Measurements from ENCODE around the gene CDK19.
"Not testable (repeated sequence)": the region's sequence is repeated elsewhere in the genome, so short reads cannot be mapped to it uniquely, and the experiment has no call there.

CDK19 gene

GRCh38 chr6:110731196-110731595 is 84.1 kb downstream of the CDK19 start:
- H3K4me3 ChIP-seq, result no peak overlapping the region
- H3K36me3 ChIP-seq, result no peaks in the 10 kb centered on the region
- no peaks in the 10 kb centered on the region for H3K27me3 ChIP-seq
- no peaks in the 10 kb centered on the region for H3K4me1 ChIP-seq
- no peaks in the 10 kb centered on the region for H3K9me3 ChIP-seq
- intact Hi-C loops (cut with DNase I; ENCODE audit: low total_unique reads), result no loop called here
- no peak for TF ChIP-seq CTCF (IDR thresholded peaks at IDR 0.05)
- DNase-seq, result no peak
- no peak overlapping the region for H3K27ac ChIP-seq

- Histone ChIP-seq H3K36me3 (no peaks in the 10 kb centered on the region), H3K9me3 (no peaks in the 10 kb centered on the region), H3K27ac (no peak overlapping the region), H3K4me1 (no peaks in the 10 kb centered on the region), H3K27me3 (no peaks in the 10 kb centered on the region), H3K4me3 (no peak overlapping the region)
- intact Hi-C loops (cut with DNase I; ENCODE audit: low total_unique reads), result no loop called here
- TF ChIP-seq CTCF (IDR thresholded peaks at IDR 0.05), result no peak
- DNase-seq, result no peak
These were observed 86.8 kb downstream of the CDK19 start for GRCh38 chr6:110728501-110728900.

GRCh38 chr6:110723017-110723416 is 92.3 kb downstream of the CDK19 start:
- intact Hi-C loops (cut with DNase I; ENCODE audit: low total_unique reads), result no loop called here
- no peaks in the 10 kb centered on the region for H3K9me3 ChIP-seq
- no peak for TF ChIP-seq CTCF (IDR thresholded peaks at IDR 0.05)
- no peak overlapping the region for H3K4me3 ChIP-seq
- no peaks in the 10 kb centered on the region for H3K27me3 ChIP-seq
- DNase-seq, result no peak
- no peaks in the 10 kb centered on the region for H3K36me3 ChIP-seq
- H3K4me1 ChIP-seq, result no peaks in the 10 kb centered on the region
- H3K27ac ChIP-seq, result no peak overlapping the region

- Histone ChIP-seq H3K4me3 (no peak overlapping the region), H3K4me1 (no peaks in the 10 kb centered on the region), H3K27me3 (no peaks in the 10 kb centered on the region), H3K9me3 (no peaks in the 10 kb centered on the region), H3K27ac (no peak overlapping the region), H3K36me3 (no peaks in the 10 kb centered on the region)
- no peak for TF ChIP-seq CTCF (IDR thresholded peaks at IDR 0.05)
- DNase-seq, result no peak
- intact Hi-C loops (cut with DNase I; ENCODE audit: low total_unique reads), result no loop called here
These were observed 95.2 kb downstream of the CDK19 start for GRCh38 chr6:110720066-110720465.

- H3K27me3 ChIP-seq; H3K4me3 ChIP-seq; H3K36me3 ChIP-seq; DNase-seq; H3K27ac ChIP-seq; H3K4me1 ChIP-seq; H3K9me3 ChIP-seq; intact Hi-C loops (cut with DNase I; ENCODE audit: low total_unique reads): not testable (repeated sequence)
These were observed 95.7 kb downstream of the CDK19 start for GRCh38 chr6:110719601-110720000.

GRCh38 chr6:110714143-110714542 is 101.1 kb downstream of the CDK19 start:
- no peak overlapping the region for H3K4me3 ChIP-seq
- TF ChIP-seq CTCF (IDR thresholded peaks at IDR 0.05), result no peak
- H3K27me3 ChIP-seq, result no peaks in the 10 kb centered on the region
- intact Hi-C loops (cut with DNase I; ENCODE audit: low total_unique reads), result no loop called here
- H3K4me1 ChIP-seq, result no peaks in the 10 kb centered on the region
- DNase-seq, result no peak
- H3K27ac ChIP-seq, result no peak overlapping the region
- H3K36me3 ChIP-seq, result no peaks in the 10 kb centered on the region
- no peaks in the 10 kb centered on the region for H3K9me3 ChIP-seq
